ENCODE measurements around the gene THSD4.
A peak's percentile ranks its signal among the peaks of the same experiment; 100 is the strongest.

The THSD4 gene

GRCh38 chr15:71742964-71743363 is 627.7 kb downstream of the THSD4 start:
- DNase-seq, result no peak

- peak; percentile 14 for DNase-seq
Observed at GRCh38 chr15:71743861-71744382, 628.7 kb downstream of the THSD4 start.

GRCh38 chr15:71746719-71747118 is 631.4 kb downstream of the THSD4 start:
- DNase-seq, result no peak

- DNase-seq, result no peak
Observed at GRCh38 chr15:71747128-71748083, 632.1 kb downstream of the THSD4 start.

- no peak for DNase-seq
Observed at GRCh38 chr15:71748293-71748718, 633.0 kb downstream of the THSD4 start.

GRCh38 chr15:71749500-71749899 is 634.2 kb downstream of the THSD4 start:
- DNase-seq, result no peak

GRCh38 chr15:71752128-71752527 is 636.9 kb downstream of the THSD4 start:
- no peak for DNase-seq

- DNase-seq, result peak; percentile 79
Observed at GRCh38 chr15:71752604-71753289, 637.5 kb downstream of the THSD4 start.

GRCh38 chr15:71753346-71753745 is 638.1 kb downstream of the THSD4 start:
- DNase-seq, result no peak

GRCh38 chr15:71754660-71755059 is 639.4 kb downstream of the THSD4 start:
- DNase-seq, result no peak

GRCh38 chr15:71755092-71755970 is 640.1 kb downstream of the THSD4 start:
- no peak for DNase-seq

- DNase-seq, result no peak
Observed at GRCh38 chr15:71756599-71757352, 641.5 kb downstream of the THSD4 start.

GRCh38 chr15:71757741-71758530 is 642.7 kb downstream of the THSD4 start:
- no peak for DNase-seq

GRCh38 chr15:71758711-71759110 is 643.4 kb downstream of the THSD4 start:
- DNase-seq, result no peak

- no peak for DNase-seq
Observed at GRCh38 chr15:71760852-71761251, 645.6 kb downstream of the THSD4 start.

GRCh38 chr15:71761649-71762048 is 646.4 kb downstream of the THSD4 start:
- DNase-seq, result peak; percentile 38

- DNase-seq, result no peak
Observed at GRCh38 chr15:71768184-71768583, 652.9 kb downstream of the THSD4 start.

GRCh38 chr15:71773206-71773859 is 658.1 kb downstream of the THSD4 start:
- DNase-seq, result no peak

- no peak for DNase-seq
Observed at GRCh38 chr15:71775856-71776255, 660.6 kb downstream of the THSD4 start.

GRCh38 chr15:71776304-71776703 is 661.0 kb downstream of the THSD4 start:
- DNase-seq, result no peak
